Naive thymus-derived CD4-positive, alpha-beta T cell (primary cell): ENCODE data around the gene CCDC3. TPM values are rescaled to one million over a fixed set of nuclear protein-coding genes. Genes with fewer than 3 reads are reported as not detected.
A peak's percentile ranks its signal among the peaks of the same experiment; 100 is the strongest.

Experiments used
- ATAC-seq: fragments of 150-1000 bp; cut with Tn5 transposase; 2 replicates; pipeline ENCODE4 v1.10.0; 2021; ENCODE audit warnings: mild to moderate bottlenecking, moderate library complexity
- CTCF ChIA-PET: fragments of 350-600 bp; sonication (Branson Sonifier 250); formaldehyde crosslinking; loops from one replicate; lab custom pipeline; 2021; ENCODE audit warnings: antibody characterized with exemption; lab: Charles Lee
- POLR2A ChIA-PET: fragments of 350-600 bp; sonication (Branson Sonifier 250); formaldehyde crosslinking; loops from one replicate; lab custom pipeline; 2021; ENCODE audit warnings: antibody characterized with exemption, inconsistent platforms; lab: Charles Lee
- DNase-seq, 9 donors: peaks; one replicate each; pipeline versions ENCODE4 v3.0.0 to v3.0.0-alpha.2; 2020 to 2022; ENCODE audit warnings: mixed read lengths in 1 of 9
- H3K27ac ChIP-seq: one replicate; pipeline ENCODE4 v1.7.0; 2013; ENCODE audit warnings: mild to moderate bottlenecking, low read depth, low read length, moderate library complexity
- H3K27me3 ChIP-seq, 2 donors: one replicate each; pipeline ENCODE4 v1.7.0; 2013; ENCODE audit warnings: low read length in 2 of 2, mild to moderate bottlenecking in 2 of 2, moderate library complexity in 2 of 2; ENCODE audit not compliant: control insufficient read depth in 2 of 2, insufficient read depth in 2 of 2
- H3K36me3 ChIP-seq, 3 experiments: 1 replicate in 2 of 3; 2 replicates in 1 of 3; pipeline ENCODE4 v1.7.0; 2013; ENCODE audit warnings: low read length in 3 of 3, mild to moderate bottlenecking in 3 of 3, moderate library complexity in 1 of 3; ENCODE audit not compliant: insufficient read depth in 3 of 3, control insufficient read depth in 2 of 3
- H3K4me1 ChIP-seq, 2 donors: one replicate each; pipeline ENCODE4 v1.7.0; 2013; ENCODE audit warnings: low read length in 2 of 2, mild to moderate bottlenecking in 2 of 2, moderate library complexity in 1 of 2; ENCODE audit not compliant: control insufficient read depth in 2 of 2, insufficient read depth in 2 of 2
- H3K4me3 ChIP-seq: 2 replicates; pipeline ENCODE4 v1.7.0; 2013; ENCODE audit warnings: mild to moderate bottlenecking, low read length
- H3K9me3 ChIP-seq, 3 experiments: 1 replicate in 2 of 3; 2 replicates in 1 of 3; pipeline ENCODE4 v1.7.0; 2013; ENCODE audit warnings: low read length in 3 of 3; ENCODE audit not compliant: control insufficient read depth in 2 of 3
- H3K27ac Mint-ChIP-seq, 9 donors: one replicate each; pipeline ENCODE4 v1.8.0; 2020 to 2022; ENCODE audit warnings: mixed read lengths in 9 of 9, mild to moderate bottlenecking in 8 of 9, moderate library complexity in 5 of 9, inconsistent platforms in 2 of 9
- H3K27me3 Mint-ChIP-seq, 5 donors: one replicate each; pipeline ENCODE4 v1.8.0; 2021 to 2022; ENCODE audit warnings: mixed read lengths in 5 of 5, mild to moderate bottlenecking in 1 of 5
- H3K36me3 Mint-ChIP-seq, 5 donors: one replicate each; pipeline ENCODE4 v1.8.0; 2020 to 2022; ENCODE audit warnings: mixed read lengths in 5 of 5, mild to moderate bottlenecking in 3 of 5, inconsistent platforms in 1 of 5
- H3K4me1 Mint-ChIP-seq, 7 donors: one replicate each; pipeline ENCODE4 v1.8.0; 2020 to 2022; ENCODE audit warnings: mixed read lengths in 7 of 7, mild to moderate bottlenecking in 3 of 7, inconsistent platforms in 1 of 7
- H3K4me3 Mint-ChIP-seq, 10 donors: one replicate each; pipeline ENCODE4 v1.8.0; 2020 to 2022; ENCODE audit warnings: mild to moderate bottlenecking in 10 of 10, mixed read lengths in 10 of 10, moderate library complexity in 6 of 10, inconsistent platforms in 2 of 10
- H3K9me3 Mint-ChIP-seq, 11 donors: one replicate each; pipeline ENCODE4 v1.8.0; 2020 to 2022; ENCODE audit warnings: mixed read lengths in 11 of 11, mild to moderate bottlenecking in 4 of 11, inconsistent platforms in 1 of 11, moderate library complexity in 1 of 11
- intact Hi-C, 2 donors: fragments of 100-400 bp; cut with micrococcal nuclease; formaldehyde crosslinking; loops; one replicate each; pipeline ENCODE4 v1.15.1; 2023
- polyA plus RNA-seq, 2 donors: library from polyadenylated mRNA; unstranded; fragments of 300-500 nt; fragmentation: Illumina TruSeq; gene quantifications; one replicate each; pipeline ENCODE4 v1.2.3, GENCODE V29; 2021
- total RNA-seq, 6 experiments: library from RNA in 5 of 6; stranded (reverse) in 5 of 6; gene quantifications; 1 replicate in 5 of 6; 2 replicates in 1 of 6; pipeline ENCODE4 v1.2.3 and lab custom pipeline; 2021 to 2026

The CCDC3 gene
- total and polyA plus RNA-seq, 7 experiments from 2014 or later = 0.31 TPM; not detected in 6

GRCh38 chr10:12949248-12949647 is 52.3 kb downstream of the CCDC3 start:
- H3K36me3 Mint-ChIP-seq = peaks cover 0 to 7% (median 5%) of the 10 kb centered on the region in 5 donors
- H3K9me3 ChIP-seq = no peaks in the 10 kb centered on the region
- no peak for ATAC-seq
- H3K36me3 ChIP-seq = no peaks in the 10 kb centered on the region
- POLR2A ChIA-PET = no interaction called here
- DNase-seq = no peak
- no peak overlapping the region for H3K4me3 ChIP-seq
- H3K27me3 Mint-ChIP-seq = peaks cover 0 to 4% (median 2%) of the 10 kb centered on the region in 5 donors
- no peaks in the 10 kb centered on the region for H3K27me3 ChIP-seq
- H3K27ac ChIP-seq = no peak overlapping the region
- no peak overlapping the region for H3K27ac Mint-ChIP-seq
- peaks cover 5 to 22% (median 11%) of the 10 kb centered on the region in 11 donors for H3K9me3 Mint-ChIP-seq
- H3K4me1 ChIP-seq = no peaks in the 10 kb centered on the region
- no peaks in the 10 kb centered on the region for H3K4me1 Mint-ChIP-seq
- intact Hi-C loops = no loop called here
- CTCF ChIA-PET = no interaction called here
- no peak overlapping the region for H3K4me3 Mint-ChIP-seq

GRCh38 chr10:12947741-12948140 is 53.8 kb downstream of the CCDC3 start:
- DNase-seq = no peak
- ChIA-PET POLR2A (no interaction called here), CTCF (no interaction called here)
- H3K36me3 ChIP-seq = no peaks in the 10 kb centered on the region
- H3K4me3 Mint-ChIP-seq = no peak overlapping the region
- no peak for ATAC-seq
- no peaks in the 10 kb centered on the region for H3K9me3 ChIP-seq
- no peak overlapping the region for H3K4me3 ChIP-seq
- no peaks in the 10 kb centered on the region for H3K27me3 ChIP-seq
- peaks cover 0 to 10% (median 5%) of the 10 kb centered on the region in 11 donors for H3K9me3 Mint-ChIP-seq
- H3K4me1 ChIP-seq = no peaks in the 10 kb centered on the region
- peaks cover 0 to 8% (median 3%) of the 10 kb centered on the region in 5 donors for H3K27me3 Mint-ChIP-seq
- H3K36me3 Mint-ChIP-seq = no peaks in the 10 kb centered on the region
- peak overlapping the region in 1 of 9 donors; percentile 12 for H3K27ac Mint-ChIP-seq
- intact Hi-C loops = no loop called here
- H3K27ac ChIP-seq = no peak overlapping the region
- H3K4me1 Mint-ChIP-seq = no peaks in the 10 kb centered on the region

GRCh38 chr10:12946372-12946771 is 55.1 kb downstream of the CCDC3 start:
- ATAC-seq (no peak), DNase-seq (no peak)
- Histone ChIP-seq H3K4me1 (no peaks in the 10 kb centered on the region), H3K36me3 (no peaks in the 10 kb centered on the region), H3K4me3 (no peak overlapping the region), H3K9me3 (no peaks in the 10 kb centered on the region), H3K27ac (no peak overlapping the region), H3K27me3 (no peaks in the 10 kb centered on the region)
- no peaks in the 10 kb centered on the region for H3K4me1 Mint-ChIP-seq
- H3K9me3 Mint-ChIP-seq = peaks cover 0 to 3% (median 0%) of the 10 kb centered on the region in 11 donors
- CTCF ChIA-PET = no interaction called here
- no peak overlapping the region for H3K27ac Mint-ChIP-seq
- POLR2A ChIA-PET = no interaction called here
- no peaks in the 10 kb centered on the region for H3K36me3 Mint-ChIP-seq
- peaks cover 0 to 8% (median 3%) of the 10 kb centered on the region in 5 donors for H3K27me3 Mint-ChIP-seq
- H3K4me3 Mint-ChIP-seq = no peak overlapping the region
- intact Hi-C loops = no loop called here

- Mint-ChIP-seq H3K4me3 (no peak overlapping the region), H3K27me3 (peaks cover 0 to 10% (median 7%) of the 10 kb centered on the region in 5 donors), H3K27ac (no peak overlapping the region), H3K36me3 (no peaks in the 10 kb centered on the region), H3K9me3 (peaks cover 0 to 3% (median 0%) of the 10 kb centered on the region in 11 donors), H3K4me1 (no peaks in the 10 kb centered on the region)
- POLR2A ChIA-PET = no interaction called here
- no peak overlapping the region for H3K27ac ChIP-seq
- no peaks in the 10 kb centered on the region for H3K9me3 ChIP-seq
- ATAC-seq (no peak), DNase-seq (no peak)
- H3K4me3 ChIP-seq = no peak overlapping the region
- CTCF ChIA-PET = no interaction called here
- H3K36me3 ChIP-seq = no peaks in the 10 kb centered on the region
- H3K27me3 ChIP-seq = no peaks in the 10 kb centered on the region
- H3K4me1 ChIP-seq = no peaks in the 10 kb centered on the region
- intact Hi-C loops = no loop called here
Measured at GRCh38 chr10:12945690-12946359, 55.7 kb downstream of the CCDC3 start.

GRCh38 chr10:12944931-12945330 is 56.6 kb downstream of the CCDC3 start:
- Mint-ChIP-seq H3K27me3 (peaks cover 6 to 11% (median 9%) of the 10 kb centered on the region in 5 donors), H3K9me3 (peaks cover 0 to 3% (median 0%) of the 10 kb centered on the region in 11 donors), H3K36me3 (no peaks in the 10 kb centered on the region), H3K27ac (no peak overlapping the region), H3K4me3 (no peak overlapping the region), H3K4me1 (no peaks in the 10 kb centered on the region)
- ATAC-seq (no peak), DNase-seq (no peak)
- Histone ChIP-seq H3K4me3 (no peak overlapping the region), H3K27ac (no peak overlapping the region), H3K36me3 (no peaks in the 10 kb centered on the region), H3K27me3 (no peaks in the 10 kb centered on the region), H3K4me1 (no peaks in the 10 kb centered on the region), H3K9me3 (no peaks in the 10 kb centered on the region)
- ChIA-PET POLR2A (no interaction called here), CTCF (no interaction called here)
- intact Hi-C loops = no loop called here

- Mint-ChIP-seq H3K9me3 (peaks cover 0 to 6% (median 0%) of the 10 kb centered on the region in 11 donors), H3K4me3 (no peak overlapping the region), H3K27me3 (peaks cover 8 to 19% (median 14%) of the 10 kb centered on the region in 5 donors), H3K27ac (no peak overlapping the region), H3K4me1 (no peaks in the 10 kb centered on the region), H3K36me3 (no peaks in the 10 kb centered on the region)
- intact Hi-C loops = no loop called here
- no peaks in the 10 kb centered on the region for H3K27me3 ChIP-seq
- DNase-seq = no peak
- no peaks in the 10 kb centered on the region for H3K9me3 ChIP-seq
- no peaks in the 10 kb centered on the region for H3K36me3 ChIP-seq
- no peak overlapping the region for H3K4me3 ChIP-seq
- no peak for ATAC-seq
- ChIA-PET CTCF (no interaction called here), POLR2A (no interaction called here)
- no peak overlapping the region for H3K27ac ChIP-seq
- no peaks in the 10 kb centered on the region for H3K4me1 ChIP-seq
Measured at GRCh38 chr10:12943425-12943824, 58.1 kb downstream of the CCDC3 start.

GRCh38 chr10:12941966-12942365 is 59.5 kb downstream of the CCDC3 start:
- H3K36me3 Mint-ChIP-seq = no peaks in the 10 kb centered on the region
- ATAC-seq (no peak), DNase-seq (no peak)
- H3K27me3 ChIP-seq = no peaks in the 10 kb centered on the region
- H3K27me3 Mint-ChIP-seq = peaks cover 8 to 25% (median 22%) of the 10 kb centered on the region in 5 donors
- ChIA-PET CTCF (no interaction called here), POLR2A (no interaction called here)
- intact Hi-C loops = no loop called here
- no peaks in the 10 kb centered on the region for H3K9me3 ChIP-seq
- H3K9me3 Mint-ChIP-seq = peaks cover 0 to 6% (median 0%) of the 10 kb centered on the region in 11 donors
- H3K36me3 ChIP-seq = no peaks in the 10 kb centered on the region
- H3K4me1 ChIP-seq = no peaks in the 10 kb centered on the region
- H3K27ac ChIP-seq = no peak overlapping the region
- no peaks in the 10 kb centered on the region for H3K4me1 Mint-ChIP-seq
- no peak overlapping the region for H3K4me3 ChIP-seq
- H3K27ac Mint-ChIP-seq = no peak overlapping the region
- no peak overlapping the region for H3K4me3 Mint-ChIP-seq
